22Rv1 (cell line): Measurements from ENCODE around the gene COPS8.

Experiments used
- CTCF ChIP-seq: fragments of 450-650 bp; IDR thresholded peaks from 2 replicates; pipeline ENCODE4 v1.5.1; 2017; ENCODE audit warnings: mild to moderate bottlenecking
- ZFX ChIP-seq: fragments of 450-650 bp; IDR thresholded peaks from 2 replicates; pipeline ENCODE4 v1.6.1; 2017; ENCODE audit warnings: antibody characterized with exemption, borderline replicate concordance

GRCh38 chr2:237061356-237061755 is 24.3 kb upstream of the COPS8 start:
- no peak for TF ChIP-seq CTCF
- no peak for TF ChIP-seq ZFX
